Fibroblast of lung (primary cell): ENCODE measurements around the gene TTC39B. TPM values are rescaled to one million over a fixed set of nuclear protein-coding genes. Genes with fewer than 3 reads are reported as not detected.

Experiments
- DNase-seq, 2 donors: peaks; one replicate each; pipeline versions ENCODE4 v3.0.0 to v3.0.0-alpha.2; 2010; ENCODE audit warnings: low read depth in 2 of 2
- H2AFZ ChIP-seq: 2 replicates; pipeline ENCODE4 v1.5.1; 2012; ENCODE audit warnings: low read length, control low read depth, inconsistent platforms
- H3K27ac ChIP-seq: 2 replicates; pipeline ENCODE4 v1.5.1; 2011; ENCODE audit warnings: low read length, control low read depth; ENCODE audit not compliant: insufficient read depth
- H3K27me3 ChIP-seq: 2 replicates; pipeline ENCODE4 v1.5.1; 2011; ENCODE audit warnings: mild to moderate bottlenecking, low read length; ENCODE audit not compliant: control insufficient read depth, insufficient read depth
- H3K36me3 ChIP-seq: 2 replicates; pipeline ENCODE4 v1.5.1; 2011; ENCODE audit warnings: low read length; ENCODE audit not compliant: control insufficient read depth, insufficient read depth
- H3K4me1 ChIP-seq: 2 replicates; pipeline ENCODE4 v1.5.1; 2011; ENCODE audit warnings: low read length; ENCODE audit not compliant: control insufficient read depth, insufficient read depth; ENCODE audit errors: extremely low read depth
- H3K4me2 ChIP-seq: 2 replicates; pipeline ENCODE4 v1.5.1; 2011; ENCODE audit warnings: low read length, control low read depth; ENCODE audit not compliant: insufficient read depth; ENCODE audit errors: extremely low read depth
- H3K4me3 ChIP-seq, 4 experiments: fragments of 200-600 bp in 1 of 4; sonication (generic) in 1 of 4; replicated peaks in 1 of 4; 2 replicates each; pipeline ENCODE4 v1.5.1; 2011 to 2016; ENCODE audit warnings: low read length in 4 of 4, low read depth in 3 of 4, mild to moderate bottlenecking in 3 of 4, control low read depth in 2 of 4, inconsistent platforms in 1 of 4, mixed read lengths in 1 of 4; ENCODE audit not compliant: insufficient read depth in 1 of 4; ENCODE audit errors: control extremely low read depth in 1 of 4
- H3K79me2 ChIP-seq: 2 replicates; pipeline ENCODE4 v1.5.1; 2012; ENCODE audit warnings: mild to moderate bottlenecking, low read length, inconsistent platforms; ENCODE audit not compliant: control insufficient read depth, insufficient read depth
- H3K9ac ChIP-seq: 2 replicates; pipeline ENCODE4 v1.5.1; 2011; ENCODE audit warnings: mild to moderate bottlenecking, low read length, control low read depth; ENCODE audit not compliant: insufficient read depth
- H3K9me3 ChIP-seq: 2 replicates; pipeline ENCODE4 v1.5.1; 2012; ENCODE audit warnings: low read depth, low read length; ENCODE audit not compliant: control insufficient read depth, insufficient read depth
- H4K20me1 ChIP-seq: 2 replicates; pipeline ENCODE4 v1.5.1; 2011; ENCODE audit warnings: low read length; ENCODE audit not compliant: control insufficient read depth, insufficient read depth; ENCODE audit errors: extremely low read depth
- CTCF ChIP-seq, 2 donors: IDR thresholded peaks in 1 of 2; conservative IDR thresholded peaks in 1 of 2; 1 replicate in 1 of 2; 2 replicates in 1 of 2; pipeline ENCODE4 v1.5.1; 2011 to 2012; ENCODE audit warnings: low read length in 2 of 2, control low read depth in 1 of 2, inconsistent platforms in 1 of 2, low read depth in 1 of 2, mild to moderate bottlenecking in 1 of 2
- EZH2 ChIP-seq: IDR thresholded peaks from 2 replicates; pipeline ENCODE4 v1.5.1; 2012; ENCODE audit warnings: low read length, control low read depth, mild to moderate bottlenecking; ENCODE audit errors: missing control alignments
- polyA plus RNA-seq, 2 donors: library from polyadenylated mRNA; depleted of rRNA in 1 of 2; stranded (reverse) in 1 of 2; unstranded in 1 of 2; fragments of >200 nt; gene quantifications; 2 replicates each; pipeline ENCODE4 v1.2.1, GENCODE V29; 2011 to 2012; ENCODE audit warnings: missing spikeins in 1 of 2
- total RNA-seq: library from RNA; depleted of rRNA; stranded (reverse); fragments of >200 nt; gene quantifications from 2 replicates; pipeline ENCODE4 v1.2.1, GENCODE V29; 2014

Gene TTC39B
- total and polyA plus RNA-seq, 2 donors (not counting 1 experiment from before 2014, with no cell fraction given): 6.2 to 16.8 TPM

GRCh38 chr9:15246243-15246642, 60.8 kb downstream of the TTC39B start:
- TF ChIP-seq CTCF (conservative IDR thresholded peaks at IDR 0.05 in 1 of 2, IDR thresholded peaks at IDR 0.05 in 1 of 2; ENCODE audit: low read depth in 1 of 2, low read length in 2 of 2): no peak
- TF ChIP-seq EZH2: no peak
- Histone ChIP-seq H3K4me3 (no peak overlapping the region), H4K20me1 (no peaks in the 10 kb centered on the region), H3K4me2 (no peak overlapping the region), H3K79me2 (no peaks in the 10 kb centered on the region), H3K27ac (no peak overlapping the region), H3K36me3 (no peaks in the 10 kb centered on the region), H3K9me3 (no peaks in the 10 kb centered on the region), H2AFZ (no peak overlapping the region), H3K4me1 (peaks cover 9% of the 10 kb centered on the region), H3K27me3 (no peaks in the 10 kb centered on the region), H3K9ac (no peak overlapping the region)
- DNase-seq: no peak

- Histone ChIP-seq H3K36me3 (no peaks in the 10 kb centered on the region), H3K4me1 (peaks cover 4% of the 10 kb centered on the region), H4K20me1 (no peaks in the 10 kb centered on the region), H3K4me3 (no peak overlapping the region), H3K9ac (no peak overlapping the region), H3K79me2 (no peaks in the 10 kb centered on the region), H3K27me3 (no peaks in the 10 kb centered on the region), H3K9me3 (no peaks in the 10 kb centered on the region), H2AFZ (no peak overlapping the region), H3K4me2 (no peak overlapping the region), H3K27ac (no peak overlapping the region)
- no peak for TF ChIP-seq CTCF (conservative IDR thresholded peaks at IDR 0.05 in 1 of 2, IDR thresholded peaks at IDR 0.05 in 1 of 2; ENCODE audit: low read depth in 1 of 2, low read length in 2 of 2)
- no peak for TF ChIP-seq EZH2
- peak; percentile 63 to 67 for DNase-seq
Measured at GRCh38 chr9:15244001-15244441, 63.0 kb downstream of the TTC39B start.

- Histone ChIP-seq H3K27ac (no peak overlapping the region), H2AFZ (peak overlapping the region; percentile 1)
Measured at GRCh38 chr9:15243081-15243480, 63.9 kb downstream of the TTC39B start.

More at GRCh38 chr9:15243081-15243480, 63.9 kb downstream of the TTC39B start:
- Histone ChIP-seq H3K27me3 (no peaks in the 10 kb centered on the region), H4K20me1 (no peaks in the 10 kb centered on the region), H3K9ac (no peak overlapping the region), H3K4me2 (no peak overlapping the region), H3K36me3 (no peaks in the 10 kb centered on the region), H3K79me2 (no peaks in the 10 kb centered on the region), H3K9me3 (no peaks in the 10 kb centered on the region), H3K4me1 (peaks cover 4% of the 10 kb centered on the region), H3K4me3 (no peak overlapping the region)
- no peak for TF ChIP-seq EZH2
- peak; percentile 42 to 54 for DNase-seq
